H1 (cell line): ENCODE data around the gene KLHL36. TPM values are rescaled to one million over a fixed set of nuclear protein-coding genes. Genes with fewer than 3 reads are reported as not detected.
A peak's percentile ranks its signal among the peaks of the same experiment; 100 is the strongest.

Experiments used
- CTCF ChIA-PET: fragments of 300-600 bp; sonication (Branson Sonifier 250); formaldehyde crosslinking; loops from one replicate; lab custom pipeline; 2021; ENCODE audit not compliant: partially characterized antibody; lab: Charles Lee
- POLR2A ChIA-PET: fragments of 300-600 bp; sonication (Branson Sonifier 250); formaldehyde crosslinking; loops from one replicate; lab custom pipeline; 2021; ENCODE audit warnings: inconsistent platforms; ENCODE audit not compliant: partially characterized antibody; lab: Charles Lee
- DNase-seq, 2 experiments: peaks; one replicate each; pipeline versions ENCODE4 v3.0.0 to v3.0.0-alpha.2; 2010 to 2022; ENCODE audit warnings: low spot score in 2 of 2, low read depth in 1 of 2, mixed read lengths in 1 of 2
- FAIRE-seq: peaks from 2 replicates; lab custom pipeline; 2011; peaks lifted over from hg19 to GRCh38; lab: Jason Lieb, UNC
- H2AFZ ChIP-seq: 2 replicates; pipeline ENCODE4 v1.8.1; 2012; ENCODE audit warnings: low read length, inconsistent platforms
- H2AK5ac ChIP-seq: 2 replicates; pipeline ENCODE4 v1.6.1; 2013; ENCODE audit warnings: low read depth, low read length
- H2BK120ac ChIP-seq: replicated peaks from 2 replicates; pipeline ENCODE3; 2013; ENCODE audit warnings: low read depth, low read length, inconsistent platforms
- H2BK12ac ChIP-seq: 2 replicates; pipeline ENCODE4 v1.6.1; 2013; ENCODE audit warnings: low read depth, low read length
- H2BK15ac ChIP-seq: 2 replicates; pipeline ENCODE4 v1.6.1; 2013; ENCODE audit warnings: low read length
- H2BK20ac ChIP-seq: 2 replicates; pipeline ENCODE4 v1.6.1; 2013; ENCODE audit warnings: low read length
- H2BK5ac ChIP-seq: 2 replicates; pipeline ENCODE4 v1.6.1; 2013; ENCODE audit warnings: low read depth, low read length
- H3K14ac ChIP-seq: 2 replicates; pipeline ENCODE4 v1.6.1; 2013; ENCODE audit warnings: inconsistent platforms; ENCODE audit not compliant: insufficient read length
- H3K18ac ChIP-seq: 2 replicates; pipeline ENCODE4 v1.6.1; 2013; ENCODE audit warnings: low read length; ENCODE audit errors: extremely low read depth
- H3K23ac ChIP-seq: 2 replicates; pipeline ENCODE4 v1.6.1; 2013; ENCODE audit warnings: inconsistent platforms; ENCODE audit not compliant: insufficient read length
- H3K23me2 ChIP-seq: 2 replicates; pipeline ENCODE4 v1.6.1; 2013; ENCODE audit warnings: low read depth, low read length
- H3K27ac ChIP-seq: 2 replicates; pipeline ENCODE4 v1.6.1; 2011; ENCODE audit warnings: low read depth, low read length, inconsistent platforms
- H3K27me3 ChIP-seq, 4 experiments: replicated peaks in 1 of 4; 1 replicate in 1 of 4; 2 replicates in 3 of 4; pipeline versions ENCODE4 v1.6.1 to v1.8.1; 2011 to 2013; ENCODE audit warnings: low read length in 3 of 4, mild to moderate bottlenecking in 3 of 4, inconsistent platforms in 2 of 4, mixed read lengths in 2 of 4, moderate library complexity in 1 of 4; ENCODE audit not compliant: control insufficient read depth in 3 of 4, insufficient read depth in 3 of 4; ENCODE audit errors: extremely low read depth in 1 of 4
- H3K36me3 ChIP-seq, 4 experiments: 2 replicates each; pipeline versions ENCODE4 v1.6.1 to v1.8.1; 2011 to 2013; ENCODE audit warnings: mild to moderate bottlenecking in 4 of 4, low read length in 3 of 4, moderate library complexity in 2 of 4, control low read depth in 1 of 4, inconsistent platforms in 1 of 4; ENCODE audit not compliant: insufficient read depth in 4 of 4, control insufficient read depth in 2 of 4
- H3K4ac ChIP-seq: replicated peaks from 2 replicates; pipeline ENCODE3; 2013; ENCODE audit warnings: low read length, low read depth, mixed read lengths, inconsistent platforms; ENCODE audit not compliant: insufficient read length
- H3K4me1 ChIP-seq, 4 experiments: replicated peaks in 1 of 4; 1 replicate in 1 of 4; 2 replicates in 3 of 4; pipeline versions ENCODE4 v1.6.1 to v1.8.1; 2011 to 2013; ENCODE audit warnings: low read length in 3 of 4, inconsistent platforms in 2 of 4, mixed read lengths in 1 of 4; ENCODE audit not compliant: insufficient read depth in 4 of 4, control insufficient read depth in 3 of 4
- H3K4me2 ChIP-seq, 2 experiments: 2 replicates each; pipeline versions ENCODE4 v1.6.1 to v1.8.1; 2011 to 2013; ENCODE audit warnings: low read depth in 2 of 2, low read length in 2 of 2, control low read depth in 1 of 2, inconsistent platforms in 1 of 2, mild to moderate bottlenecking in 1 of 2; ENCODE audit not compliant: insufficient read depth in 1 of 2
- H3K4me3 ChIP-seq, 4 experiments: fragments of 200-600, 300-600 bp in 1 of 4; sonication (generic), shearing (Covaris generic), sonication (Bioruptor Twin) in 1 of 4; 2 replicates each; pipeline versions ENCODE4 v1.5.1 to v1.8.1; 2011 to 2016; ENCODE audit warnings: low read length in 4 of 4, low read depth in 3 of 4, control low read depth in 2 of 4, inconsistent platforms in 2 of 4, mild to moderate bottlenecking in 2 of 4, mixed read lengths in 1 of 4, moderate library complexity in 1 of 4; ENCODE audit not compliant: insufficient read depth in 2 of 4; ENCODE audit errors: extremely low read depth in 1 of 4
- H3K56ac ChIP-seq: replicated peaks from 2 replicates; pipeline ENCODE3; 2013; ENCODE audit warnings: low read depth, mild to moderate bottlenecking, mixed read lengths, low read length, inconsistent platforms; ENCODE audit not compliant: insufficient read length
- H3K79me1 ChIP-seq: 2 replicates; pipeline ENCODE4 v1.6.1; 2013; ENCODE audit warnings: low read depth, low read length, control low read depth
- H3K79me2 ChIP-seq, 2 experiments: 2 replicates each; pipeline versions ENCODE4 v1.6.1 to v1.8.1; 2012 to 2013; ENCODE audit warnings: low read length in 2 of 2, mild to moderate bottlenecking in 2 of 2, inconsistent platforms in 1 of 2; ENCODE audit not compliant: insufficient read depth in 2 of 2, control insufficient read depth in 1 of 2
- H3K9ac ChIP-seq, 4 experiments: replicated peaks in 1 of 4; 1 replicate in 1 of 4; 2 replicates in 3 of 4; pipeline versions ENCODE4 v1.6.1 to v1.8.1; 2011 to 2013; ENCODE audit warnings: low read depth in 3 of 4, low read length in 3 of 4, control low read depth in 2 of 4, mild to moderate bottlenecking in 2 of 4, moderate library complexity in 2 of 4, inconsistent platforms in 1 of 4; ENCODE audit errors: extremely low read depth in 1 of 4
- H3K9me3 ChIP-seq, 2 experiments: 2 replicates each; pipeline versions ENCODE4 v1.6.1 to v1.8.1; 2012 to 2013; ENCODE audit warnings: mild to moderate bottlenecking in 2 of 2, moderate library complexity in 2 of 2, control low read depth in 1 of 2, inconsistent platforms in 1 of 2, low read depth in 1 of 2, low read length in 1 of 2, mixed read lengths in 1 of 2; ENCODE audit not compliant: insufficient read depth in 2 of 2
- H4K20me1 ChIP-seq, 2 experiments: replicated peaks in 1 of 2; 2 replicates each; pipeline versions ENCODE3 to v1.8.1; 2011 to 2013; ENCODE audit warnings: inconsistent platforms in 2 of 2, low read length in 2 of 2, mild to moderate bottlenecking in 1 of 2; ENCODE audit not compliant: insufficient read depth in 2 of 2, control insufficient read depth in 1 of 2
- H4K5ac ChIP-seq: 2 replicates; pipeline ENCODE4 v1.6.1; 2013; ENCODE audit warnings: low read length, low read depth, mixed read lengths, inconsistent platforms; ENCODE audit not compliant: insufficient read length
- H4K8ac ChIP-seq: 2 replicates; pipeline ENCODE4 v1.8.0; 2013; ENCODE audit warnings: mild to moderate bottlenecking, moderate library complexity, low read length, inconsistent platforms; ENCODE audit not compliant: insufficient read depth; ENCODE audit errors: extremely low read depth
- H4K91ac ChIP-seq: replicated peaks from 2 replicates; pipeline ENCODE3; 2013; ENCODE audit warnings: low read length, mixed read lengths, inconsistent platforms; ENCODE audit not compliant: insufficient read length
- ATF3 ChIP-seq: IDR thresholded peaks from 2 replicates; pipeline ENCODE4 v1.6.1; 2011; ENCODE audit warnings: low read depth, mild to moderate bottlenecking, low read length; ENCODE audit not compliant: insufficient read depth
- BACH1 ChIP-seq: IDR thresholded peaks from 2 replicates; pipeline ENCODE4 v1.6.1; 2012; ENCODE audit warnings: low read length, improper control_type of control experiment
- BRCA1 ChIP-seq: IDR thresholded peaks from 2 replicates; pipeline ENCODE4 v1.6.1; 2012; ENCODE audit warnings: low read depth, low read length, improper control_type of control experiment
- CTBP2 ChIP-seq: IDR thresholded peaks from 2 replicates; pipeline ENCODE4 v1.7.0; 2011; ENCODE audit warnings: borderline replicate concordance, mild to moderate bottlenecking, moderate library complexity, mixed read lengths, low read length; ENCODE audit not compliant: insufficient read depth, insufficient read length
- EGR1 ChIP-seq: IDR thresholded peaks from 2 replicates; pipeline ENCODE4 v1.6.1; 2011; ENCODE audit warnings: low read depth, low read length, borderline replicate concordance
- NANOG ChIP-seq: IDR thresholded peaks from 2 replicates; pipeline ENCODE4 v1.6.1; 2011; ENCODE audit warnings: low read length, low read depth, mild to moderate bottlenecking, inconsistent platforms; ENCODE audit not compliant: insufficient read depth, poor library complexity, severe bottlenecking
- RXRA ChIP-seq: IDR thresholded peaks from 2 replicates; pipeline ENCODE4 v1.6.1; 2011; ENCODE audit warnings: low read depth, mild to moderate bottlenecking, low read length, moderate library complexity; ENCODE audit not compliant: insufficient read depth
- SAP30 ChIP-seq: fragments of 300-600 bp; sonication (generic); IDR thresholded peaks from 2 replicates; pipeline ENCODE4 v1.7.1; 2012; ENCODE audit warnings: low read length, moderate library complexity, mild to moderate bottlenecking, inconsistent platforms; ENCODE audit not compliant: insufficient read depth, insufficient replicate concordance
- SIX5 ChIP-seq: IDR thresholded peaks from 2 replicates; pipeline ENCODE4 v1.6.1; 2011; ENCODE audit warnings: mild to moderate bottlenecking, low read depth, low read length
- SP1 ChIP-seq: IDR thresholded peaks from 2 replicates; pipeline ENCODE4 v1.6.1; 2011; ENCODE audit warnings: low read depth, low read length
- TEAD4 ChIP-seq: IDR thresholded peaks from 2 replicates; pipeline ENCODE4 v1.6.1; 2012; ENCODE audit warnings: low read depth, low read length, inconsistent platforms, mixed read lengths
- WGBS, 2 experiments: shearing (Covaris generic) in 1 of 2; methylation state at CpG; one replicate each; pipeline versions ENCODE4 v1.1.6 to v1.1.7; 2013 to 2015; ENCODE audit warnings: low lambda C conversion rate in 2 of 2, mixed read lengths in 2 of 2, inconsistent platforms in 1 of 2, low coverage in 1 of 2, missing lambda C conversion rate in 1 of 2; ENCODE audit not compliant: insufficient replicate concordance in 2 of 2, insufficient coverage in 1 of 2, insufficient read length in 1 of 2; ENCODE audit errors: extremely low coverage in 1 of 2, missing lambda C conversion rate in 1 of 2; 5-methylcytosine and 5-hydroxymethylcytosine counted together
- polyA plus RNA-seq, 7 experiments: library from polyadenylated mRNA; depleted of rRNA in 3 of 7; stranded (reverse) in 5 of 7; unstranded in 2 of 7; fragments of >200 nt in 5 of 7; fragments of 200-250 nt in 2 of 7; gene quantifications; 1 replicate in 5 of 7; 2 replicates in 1 of 7; 4 replicates in 1 of 7; pipeline versions ENCODE4 v1.2.1 to v1.2.3, GENCODE V29; 2011 to 2013; ENCODE audit warnings: missing spikeins in 2 of 7, mixed read lengths in 2 of 7
- total RNA-seq: library from RNA; stranded (reverse); fragmentation: NEBNext Ultra II Directional; extraction: Animal tissue kit (Norgen Biotek cat#: 25700); gene quantifications from 2 replicates; pipeline ENCODE4 v1.2.1, GENCODE V29; 2021

The KLHL36 gene
- total and polyA plus RNA-seq, 2 of the 8 experiments (the other 6 are each of a cell fraction or from before 2014, with no cell fraction given) = 22.9 to 33.6 TPM

- Histone ChIP-seq H3K27ac (no peak overlapping the region), H4K91ac (no peak overlapping the region), H3K18ac (no peak overlapping the region), H2BK12ac (no peak overlapping the region), H2BK120ac (no peak overlapping the region), H3K14ac (no peak overlapping the region), H4K8ac (no peak overlapping the region), H3K4me2 (no peak overlapping the region), H3K9ac (no peak overlapping the region), H2BK15ac (no peak overlapping the region), H3K79me1 (no peaks in the 10 kb centered on the region), H3K23ac (no peak overlapping the region), H3K27me3 (no peaks in the 10 kb centered on the region), H3K79me2 (no peaks in the 10 kb centered on the region)
- no peak for DNase-seq
- FAIRE-seq = no peak
- 89% methylated on average over 2 of the region's 2 CpGs; no CpG with 5 or more reads in 1 of the 2 experiments for WGBS, 2 experiments
- TF ChIP-seq TEAD4 (no peak), ATF3 (no peak), EGR1 (no peak), NANOG (no peak), SAP30 (no peak), BACH1 (no peak), SIX5 (no peak), SP1 (no peak), CTBP2 (no peak), RXRA (no peak), BRCA1 (no peak)
- TF ChIP-seq, all 59 proteins: peak for 0
- H3K23me2 ChIP-seq = no peaks in the 10 kb centered on the region
- H3K36me3 ChIP-seq = no peaks in the 10 kb centered on the region
- H3K9me3 ChIP-seq = no peaks in the 10 kb centered on the region
- H3K4me1 ChIP-seq = peaks cover 0 to 7% (median 3%) of the 10 kb centered on the region in 4 experiments; a peak in 4 of 7 replicates
- H2BK20ac ChIP-seq = no peak overlapping the region
- H3K4me3 ChIP-seq = no peak overlapping the region
- POLR2A ChIA-PET = no interaction called here
- H4K5ac ChIP-seq = no peak overlapping the region
- no peak overlapping the region for H3K56ac ChIP-seq
- no peak overlapping the region for H3K4ac ChIP-seq
- H4K20me1 ChIP-seq = peaks cover 0 to 3% of the 10 kb centered on the region in 2 experiments
- CTCF ChIA-PET = interaction anchor here (2.1 kb wide), 1 partner anchor 51 kb away, joined by 6 read pairs; no protein-coding TSS in a partner anchor
- 0 out of 2 replicates have a peak overlapping the region, but pooled peaks have one; percentile 15 for H2AK5ac ChIP-seq
- H2BK5ac ChIP-seq = no peak overlapping the region
- no peak overlapping the region for H2AFZ ChIP-seq
Observed at GRCh38 chr16:84675884-84676283, 27.6 kb downstream of the KLHL36 start.
